Astrocyte (in vitro differentiated cells and primary cell): Measurements from ENCODE around the gene RGL1.

Source experiments
- EZH2 ChIP-seq: IDR thresholded peaks from 2 replicates; pipeline ENCODE4 v1.6.1; 2012; ENCODE audit warnings: mild to moderate bottlenecking, low read length, inconsistent platforms; ENCODE audit not compliant: insufficient read depth
- TF ChIP-seq, protein P1 (sequence below): IDR thresholded peaks from 2 replicates; pipeline ENCODE4 v1.5.1; 2011; ENCODE audit warnings: low read depth, mild to moderate bottlenecking, inconsistent platforms, low read length, moderate library complexity; ENCODE audit not compliant: insufficient read depth

DNA sequence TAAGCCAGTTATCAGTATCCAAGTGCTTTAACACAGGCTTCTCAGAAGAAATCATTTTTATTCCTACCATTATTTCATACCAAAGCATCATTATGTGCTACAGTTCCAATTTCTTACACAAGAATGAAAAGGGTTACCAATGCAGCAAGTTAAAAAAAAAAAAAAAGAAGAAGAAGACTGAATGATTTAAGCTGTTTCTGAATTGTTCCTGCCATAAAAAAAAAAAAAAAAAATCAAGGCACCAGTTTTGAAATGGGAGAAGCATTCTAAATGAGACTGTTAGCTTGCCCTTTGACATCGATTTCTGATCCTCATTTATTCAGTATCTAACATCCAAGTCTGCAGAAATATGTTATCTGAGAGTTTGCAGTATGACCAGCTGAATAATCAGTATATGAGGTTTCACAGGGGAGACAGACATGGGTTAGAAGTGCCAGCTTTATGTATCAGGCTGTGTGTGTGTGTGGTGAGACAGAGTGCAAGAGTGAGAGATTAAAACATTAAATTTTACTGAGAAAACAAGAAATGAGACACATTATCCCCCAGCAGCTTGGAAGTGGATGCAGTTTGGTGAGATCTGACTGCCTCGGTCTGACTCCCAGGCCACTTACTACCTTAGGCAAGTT, 126.8 kb downstream of the RGL1 start:
- TF ChIP-seq, protein P1, sequence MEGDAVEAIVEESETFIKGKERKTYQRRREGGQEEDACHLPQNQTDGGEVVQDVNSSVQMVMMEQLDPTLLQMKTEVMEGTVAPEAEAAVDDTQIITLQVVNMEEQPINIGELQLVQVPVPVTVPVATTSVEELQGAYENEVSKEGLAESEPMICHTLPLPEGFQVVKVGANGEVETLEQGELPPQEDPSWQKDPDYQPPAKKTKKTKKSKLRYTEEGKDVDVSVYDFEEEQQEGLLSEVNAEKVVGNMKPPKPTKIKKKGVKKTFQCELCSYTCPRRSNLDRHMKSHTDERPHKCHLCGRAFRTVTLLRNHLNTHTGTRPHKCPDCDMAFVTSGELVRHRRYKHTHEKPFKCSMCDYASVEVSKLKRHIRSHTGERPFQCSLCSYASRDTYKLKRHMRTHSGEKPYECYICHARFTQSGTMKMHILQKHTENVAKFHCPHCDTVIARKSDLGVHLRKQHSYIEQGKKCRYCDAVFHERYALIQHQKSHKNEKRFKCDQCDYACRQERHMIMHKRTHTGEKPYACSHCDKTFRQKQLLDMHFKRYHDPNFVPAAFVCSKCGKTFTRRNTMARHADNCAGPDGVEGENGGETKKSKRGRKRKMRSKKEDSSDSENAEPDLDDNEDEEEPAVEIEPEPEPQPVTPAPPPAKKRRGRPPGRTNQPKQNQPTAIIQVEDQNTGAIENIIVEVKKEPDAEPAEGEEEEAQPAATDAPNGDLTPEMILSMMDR: no peak
- no peak for TF ChIP-seq EZH2
